Ectodermal cell (in vitro differentiated cells): ENCODE data around the gene LDLRAP1.

Experiments
- H3K27ac ChIP-seq: 2 replicates; pipeline ENCODE4 v1.7.0; 2013; ENCODE audit warnings: mild to moderate bottlenecking, low read depth, low read length; ENCODE audit not compliant: insufficient read depth, poor library complexity, severe bottlenecking
- H3K27me3 ChIP-seq: 2 replicates; pipeline ENCODE4 v1.7.0; 2013; ENCODE audit warnings: mild to moderate bottlenecking, low read length; ENCODE audit not compliant: insufficient read depth, control insufficient read depth, poor library complexity, severe bottlenecking
- H3K36me3 ChIP-seq: one replicate; pipeline ENCODE4 v1.7.0; 2013; ENCODE audit warnings: low read length; ENCODE audit not compliant: control insufficient read depth, insufficient read depth
- H3K4me1 ChIP-seq: one replicate; pipeline ENCODE4 v1.7.0; 2013; ENCODE audit warnings: low read length; ENCODE audit not compliant: control insufficient read depth, insufficient read depth
- H3K4me3 ChIP-seq: 2 replicates; pipeline ENCODE4 v1.7.0; 2013; ENCODE audit warnings: low read depth, low read length, control low read depth; ENCODE audit not compliant: insufficient read depth
- H3K9me3 ChIP-seq: 2 replicates; pipeline ENCODE4 v1.7.0; 2013; ENCODE audit warnings: mild to moderate bottlenecking, low read length, moderate library complexity; ENCODE audit not compliant: control insufficient read depth
- WGBS, 2 experiments: methylation state at CpG; one replicate each; pipeline ENCODE4 v1.1.7; 2013; ENCODE audit warnings: missing lambda C conversion rate in 2 of 2; 5-methylcytosine and 5-hydroxymethylcytosine counted together

LDLRAP1 gene

DNA sequence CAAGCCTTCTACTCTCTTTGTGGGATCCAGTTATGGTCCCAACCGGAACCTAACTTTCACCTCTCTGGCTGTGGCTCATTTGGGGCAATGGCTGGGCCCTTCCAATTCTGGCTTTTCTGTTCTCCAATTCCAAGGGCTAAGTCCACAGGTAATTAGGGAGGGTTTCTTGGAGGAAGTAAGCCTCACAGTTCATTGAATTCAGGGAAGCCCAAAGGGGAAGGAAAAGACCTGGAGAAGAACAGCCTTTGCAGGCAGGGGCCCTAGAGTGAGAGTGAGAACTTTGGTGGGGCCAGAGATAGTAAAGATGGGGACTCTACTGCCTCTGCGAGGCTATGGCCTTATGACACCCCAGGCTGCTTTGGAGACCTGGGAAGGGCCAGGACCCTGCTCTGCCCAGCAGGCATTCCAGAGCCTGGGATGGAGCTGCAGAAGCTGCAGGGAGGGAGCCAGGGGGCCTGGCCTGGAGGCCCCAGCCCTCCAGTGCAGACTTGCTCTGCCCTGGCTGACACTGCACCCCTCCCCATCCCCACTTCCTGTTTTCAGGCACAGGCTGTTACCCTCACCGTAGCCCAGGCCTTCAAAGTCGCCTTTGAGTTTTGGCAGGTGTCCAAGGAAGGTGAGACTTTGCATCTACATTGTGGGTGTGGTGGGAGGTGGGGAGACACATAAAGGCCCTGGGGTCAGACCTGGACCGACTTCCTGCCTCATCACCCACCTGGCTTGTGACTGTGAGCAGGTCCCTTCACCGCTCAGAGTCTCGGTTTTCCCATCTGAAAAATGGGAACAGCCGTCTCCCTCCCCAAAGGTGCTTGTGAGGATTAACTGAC is 18.9 kb downstream of the LDLRAP1 start:
- WGBS, 2 experiments = 93% methylated on average over 8 of the region's 8 CpGs
- Histone ChIP-seq H3K27me3 (no peaks in the 10 kb centered on the region), H3K9me3 (no peaks in the 10 kb centered on the region), H3K36me3 (no peaks in the 10 kb centered on the region), H3K4me1 (peaks cover 37% of the 10 kb centered on the region), H3K27ac (no peak overlapping the region), H3K4me3 (no peak overlapping the region)

DNA sequence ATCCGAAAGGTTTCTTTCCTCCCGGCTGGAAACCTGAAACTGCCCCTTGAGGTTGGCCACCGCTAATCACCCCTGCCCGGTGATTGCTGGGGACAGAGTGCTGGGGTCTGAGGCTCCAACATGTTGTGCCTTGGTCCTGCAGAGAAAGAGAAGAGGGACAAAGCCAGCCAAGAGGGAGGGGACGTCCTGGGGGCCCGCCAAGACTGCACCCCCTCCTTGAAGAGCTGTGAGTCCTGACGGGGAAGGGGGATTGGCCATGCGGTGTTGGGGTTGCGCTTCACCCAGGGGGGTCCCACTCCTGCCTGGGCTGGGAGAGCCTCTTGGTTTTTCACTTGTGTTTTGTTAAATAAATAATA is 19.5 kb downstream of the LDLRAP1 start:
- peaks cover 43% of the 10 kb centered on the region for H3K4me1 ChIP-seq
- H3K4me3 ChIP-seq = no peak overlapping the region
- WGBS, 2 experiments = 71 to 72% methylated on average over 9 of the region's 9 CpGs
- no peaks in the 10 kb centered on the region for H3K9me3 ChIP-seq
- no peak overlapping the region for H3K27ac ChIP-seq
- H3K27me3 ChIP-seq = no peaks in the 10 kb centered on the region
- no peaks in the 10 kb centered on the region for H3K36me3 ChIP-seq

DNA sequence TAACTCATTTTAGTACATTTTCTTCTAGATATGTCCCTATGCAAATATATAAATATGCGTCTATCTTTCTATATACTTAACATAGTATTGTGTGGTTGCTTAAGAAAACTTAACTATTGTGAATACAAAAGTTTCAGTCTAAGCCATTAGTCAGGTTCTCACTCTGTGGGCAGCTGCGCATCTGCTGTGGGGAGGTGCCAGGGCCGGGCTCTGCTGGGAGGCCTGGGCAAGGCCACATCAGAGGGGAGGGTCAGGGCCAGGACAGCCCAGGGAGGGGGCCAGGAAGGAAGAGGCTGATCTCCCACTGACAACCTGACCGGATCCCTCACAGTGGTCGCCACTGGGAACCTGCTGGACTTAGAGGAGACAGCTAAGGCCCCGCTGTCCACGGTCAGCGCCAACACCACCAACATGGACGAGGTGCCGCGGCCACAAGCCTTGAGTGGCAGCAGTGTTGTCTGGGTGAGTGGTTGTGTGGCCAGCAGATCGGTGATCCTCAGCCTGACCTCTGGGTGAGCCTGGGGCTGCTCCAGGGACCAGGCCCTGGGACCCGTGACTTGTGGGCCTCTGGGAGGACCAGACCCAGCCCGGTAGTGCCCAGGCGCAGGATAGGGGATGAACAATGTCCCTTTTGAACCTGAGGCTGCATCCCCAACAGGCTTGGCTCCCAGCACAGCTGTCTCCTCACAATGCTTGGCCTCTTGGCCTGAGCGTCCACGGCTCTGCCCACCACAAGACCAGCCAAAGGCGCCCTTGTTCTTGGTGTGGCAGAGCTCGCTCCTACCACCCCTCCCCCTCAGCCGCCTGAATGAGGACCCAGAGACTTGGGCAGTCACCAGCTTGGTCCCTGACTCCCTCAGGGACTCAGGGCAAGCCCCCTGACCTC is 20.2 kb downstream of the LDLRAP1 start:
- Histone ChIP-seq H3K9me3 (no peaks in the 10 kb centered on the region), H3K27me3 (no peaks in the 10 kb centered on the region), H3K4me3 (no peak overlapping the region), H3K4me1 (peaks cover 50% of the 10 kb centered on the region), H3K36me3 (no peaks in the 10 kb centered on the region), H3K27ac (no peak overlapping the region)
- 94 to 95% methylated on average over 19 to 20 of the region's 20 CpGs for WGBS, 2 experiments

DNA sequence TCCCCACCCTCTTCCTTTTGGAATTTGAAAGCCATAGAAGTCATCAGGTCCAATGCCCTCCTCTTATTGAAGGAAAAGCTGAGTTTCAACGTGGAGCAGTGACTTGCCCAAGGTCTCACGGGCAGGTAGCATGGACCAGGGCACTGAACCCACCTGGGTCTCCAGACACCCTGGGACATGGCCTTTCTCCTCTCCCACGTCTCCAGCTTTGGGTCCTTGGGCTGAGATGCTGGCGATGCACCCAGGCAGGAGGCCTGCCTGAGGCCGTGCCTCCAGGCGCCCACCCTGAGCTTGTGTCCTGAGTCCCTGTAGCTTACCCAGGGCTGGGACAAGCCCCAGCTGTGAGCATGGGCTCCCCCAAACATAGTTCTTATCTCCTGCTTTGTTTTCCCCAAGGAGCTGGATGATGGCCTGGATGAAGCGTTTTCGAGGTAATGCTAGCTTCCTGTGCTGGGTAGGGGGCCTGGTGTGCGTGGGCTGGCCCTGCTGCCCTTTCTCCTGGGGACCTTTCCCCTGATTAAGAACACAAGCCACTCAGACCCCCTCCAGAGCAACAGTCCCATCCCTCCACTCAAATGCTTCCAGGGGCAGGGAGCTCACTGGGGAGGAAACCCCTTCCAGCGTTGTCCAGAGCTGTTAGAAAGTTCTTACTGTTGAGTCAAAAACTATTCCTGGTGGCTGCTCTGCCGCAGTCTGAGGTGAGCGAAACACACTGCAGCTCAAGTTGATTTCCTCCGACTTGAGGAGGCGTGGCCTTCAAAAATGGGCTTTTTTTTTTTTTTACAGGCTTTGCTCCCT is 21.6 kb downstream of the LDLRAP1 start:
- H3K36me3 ChIP-seq = no peaks in the 10 kb centered on the region
- H3K27me3 ChIP-seq = no peaks in the 10 kb centered on the region
- H3K4me3 ChIP-seq = no peak overlapping the region
- H3K9me3 ChIP-seq = no peaks in the 10 kb centered on the region
- peaks cover 46% of the 10 kb centered on the region for H3K4me1 ChIP-seq
- no peak overlapping the region for H3K27ac ChIP-seq
- WGBS, 2 experiments = 83 to 84% methylated on average over 14 of the region's 14 CpGs

DNA sequence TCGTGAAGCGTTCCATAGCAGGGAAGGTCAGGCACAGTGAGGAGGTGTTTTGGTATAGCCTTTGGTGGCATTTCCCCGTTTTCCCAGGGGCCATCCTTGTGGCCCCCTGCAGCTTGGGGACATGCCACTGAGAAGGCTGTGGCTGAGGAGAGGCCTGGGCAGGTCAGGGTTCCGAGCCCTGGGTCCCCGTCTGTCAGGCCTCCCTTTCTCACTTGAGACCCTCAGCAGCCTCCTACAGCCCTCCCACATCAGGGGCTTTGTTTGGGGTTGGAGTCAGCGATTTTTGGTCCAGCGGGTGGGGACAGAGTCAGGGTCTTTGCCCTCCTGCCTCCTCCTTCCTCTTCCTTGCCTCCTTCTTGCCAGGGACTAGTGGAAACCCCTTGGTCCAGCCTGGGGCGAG is 22.2 kb downstream of the LDLRAP1 start:
- H3K4me3 ChIP-seq = no peak overlapping the region
- H3K9me3 ChIP-seq = no peaks in the 10 kb centered on the region
- peaks cover 46% of the 10 kb centered on the region for H3K4me1 ChIP-seq
- 79 to 84% methylated on average over 8 of the region's 8 CpGs for WGBS, 2 experiments
- no peaks in the 10 kb centered on the region for H3K36me3 ChIP-seq
- H3K27ac ChIP-seq = no peak overlapping the region
- no peaks in the 10 kb centered on the region for H3K27me3 ChIP-seq

DNA sequence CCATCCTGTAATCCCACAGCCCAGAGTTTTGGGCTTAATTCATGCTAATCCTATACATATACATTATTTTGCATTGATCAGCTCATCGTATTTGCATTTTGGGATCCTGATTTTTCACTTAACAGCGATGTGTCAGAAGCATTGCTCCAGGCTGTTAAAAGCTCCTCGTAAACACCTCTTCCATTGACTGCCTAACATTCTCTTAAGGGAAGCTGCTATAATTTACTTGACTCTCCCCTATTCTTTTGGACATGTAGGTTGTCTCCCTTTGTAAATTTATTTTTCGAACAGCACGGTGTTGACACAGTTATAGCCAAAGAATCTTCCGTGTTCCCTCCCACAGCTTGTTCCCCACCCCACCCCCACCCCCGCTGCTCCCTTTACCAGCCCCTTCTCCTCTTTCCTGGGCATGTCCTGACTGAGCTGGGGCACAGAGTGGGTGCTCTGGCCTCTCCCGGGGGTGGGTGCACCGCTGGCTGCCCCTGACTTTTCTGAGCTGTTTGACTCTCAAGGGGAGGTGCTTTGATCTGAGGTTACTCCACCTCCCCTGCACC is 22.8 kb downstream of the LDLRAP1 start:
- H3K27ac ChIP-seq = peak overlapping the region; percentile 65
- WGBS, 2 experiments = 84 to 87% methylated on average over 9 of the region's 9 CpGs
- peaks cover 46% of the 10 kb centered on the region for H3K4me1 ChIP-seq
- H3K9me3 ChIP-seq = no peaks in the 10 kb centered on the region
- H3K36me3 ChIP-seq = no peaks in the 10 kb centered on the region
- no peaks in the 10 kb centered on the region for H3K27me3 ChIP-seq
- H3K4me3 ChIP-seq = no peak overlapping the region

DNA sequence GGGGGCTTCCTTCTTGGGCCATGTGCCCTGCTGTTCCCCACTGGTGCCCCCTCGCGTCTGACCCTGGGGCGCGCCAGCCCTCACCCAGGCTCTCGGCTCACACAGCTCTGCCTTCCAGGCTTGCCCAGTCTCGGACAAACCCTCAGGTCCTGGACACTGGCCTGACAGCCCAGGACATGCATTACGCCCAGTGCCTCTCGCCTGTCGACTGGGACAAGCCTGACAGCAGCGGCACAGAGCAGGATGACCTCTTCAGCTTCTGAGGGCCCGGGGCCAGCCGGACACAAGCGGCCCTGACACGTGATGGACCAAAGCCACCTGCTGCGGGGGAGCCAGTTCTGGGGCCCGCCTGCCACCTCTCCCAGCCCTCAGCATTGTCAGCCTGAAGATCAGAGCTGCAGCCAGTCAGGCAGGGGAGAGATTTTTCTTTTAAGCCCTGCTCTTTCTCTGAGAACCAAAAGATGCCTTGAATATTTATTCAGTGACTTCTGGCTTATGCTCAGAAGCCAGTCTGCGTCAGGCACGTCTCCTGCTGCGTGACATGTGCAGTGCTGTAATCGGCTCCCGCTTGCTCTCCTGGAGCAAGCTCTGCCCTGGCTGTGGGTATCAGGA is 23.4 kb downstream of the LDLRAP1 start:
- Histone ChIP-seq H3K4me3 (no peak overlapping the region), H3K27ac (peak overlapping the region; percentile 65), H3K36me3 (no peaks in the 10 kb centered on the region), H3K4me1 (peaks cover 46% of the 10 kb centered on the region), H3K9me3 (no peaks in the 10 kb centered on the region), H3K27me3 (no peaks in the 10 kb centered on the region)
- 83 to 85% methylated on average over 21 of the region's 21 CpGs for WGBS, 2 experiments

DNA sequence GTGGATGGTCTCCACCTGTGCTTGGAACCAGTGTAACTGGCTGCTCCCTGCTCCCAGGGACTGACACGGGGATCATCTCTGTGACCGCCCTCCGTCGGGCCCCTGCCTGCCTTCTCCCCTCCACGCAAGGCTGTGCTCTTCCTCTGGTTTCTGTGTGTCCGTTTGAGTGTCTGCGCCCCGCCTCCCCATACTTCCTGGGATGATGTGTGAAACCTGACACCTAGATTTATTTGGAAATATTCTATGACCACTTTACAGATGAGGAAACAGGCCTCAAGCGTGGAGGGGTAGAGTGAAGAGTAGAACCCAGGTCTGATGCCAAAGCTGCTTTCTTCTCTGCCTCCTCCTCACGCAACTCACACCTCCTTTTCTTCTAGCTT is 24.3 kb downstream of the LDLRAP1 start:
- Histone ChIP-seq H3K4me3 (no peak overlapping the region), H3K36me3 (no peaks in the 10 kb centered on the region), H3K9me3 (no peaks in the 10 kb centered on the region), H3K4me1 (peaks cover 52% of the 10 kb centered on the region), H3K27ac (peak overlapping the region; percentile 64), H3K27me3 (no peaks in the 10 kb centered on the region)
- 84 to 93% methylated on average over 10 of the region's 10 CpGs for WGBS, 2 experiments

DNA sequence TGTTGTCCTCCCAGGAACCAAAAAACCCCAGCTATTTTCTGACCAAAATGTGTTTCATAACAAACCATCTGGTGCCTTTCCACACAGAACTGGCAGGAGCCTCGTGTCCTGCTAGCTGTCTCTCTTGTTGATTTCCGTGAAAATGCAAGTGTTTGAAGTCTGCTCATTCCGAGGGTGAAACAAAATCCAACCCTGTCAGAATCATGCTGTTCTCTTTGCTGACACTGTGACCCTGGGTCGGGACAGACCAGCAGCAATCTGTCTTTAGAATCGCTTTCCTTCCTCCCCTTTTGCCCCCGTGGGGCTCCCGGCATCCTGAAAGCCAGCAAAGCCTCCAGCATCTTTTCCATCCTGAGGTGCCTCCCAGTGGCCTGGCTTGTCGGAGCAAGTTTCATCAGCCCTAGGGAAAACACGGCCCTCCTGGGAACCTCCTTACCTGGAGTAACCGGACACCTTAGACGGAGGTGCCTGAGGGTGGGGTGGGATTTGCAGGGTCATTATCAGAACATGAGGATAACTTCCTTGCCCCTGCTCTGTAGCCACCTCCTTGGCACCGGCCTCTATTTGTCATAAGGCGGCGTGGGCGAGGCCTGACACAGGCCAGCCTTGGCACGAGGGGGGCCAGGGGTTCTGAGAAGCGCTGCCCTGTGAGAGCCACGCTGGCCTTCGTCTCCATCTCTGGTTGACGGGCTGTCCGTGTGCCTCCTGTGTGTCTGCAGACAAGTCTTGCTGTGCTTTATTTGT is 24.9 kb downstream of the LDLRAP1 start:
- Histone ChIP-seq H3K4me1 (peaks cover 54% of the 10 kb centered on the region), H3K36me3 (no peaks in the 10 kb centered on the region), H3K9me3 (no peaks in the 10 kb centered on the region), H3K4me3 (no peak overlapping the region), H3K27me3 (peaks cover 3% of the 10 kb centered on the region), H3K27ac (peak overlapping the region; percentile 64)
- WGBS, 2 experiments = 60 to 61% methylated on average over 21 of the region's 21 CpGs
